ENCODE data around the gene SH3RF3.

- TF ChIP-seq CTCF (IDR thresholded peaks at IDR 0.05), result no peak
- no peak for TF ChIP-seq POLR2A (IDR thresholded peaks at IDR 0.05)
Observed at GRCh38 chr2:109259671-109260070, 130.7 kb downstream of the SH3RF3 start.

Data from adrenal gland (tissue), 5 donors.